IPS DF 6.9 (cell line): ENCODE measurements around the gene TREX2.

Source experiments
- DNase-seq: peaks from one replicate; pipeline ENCODE4 v3.0.0-alpha.2; 2013; ENCODE audit warnings: low read depth, low spot score
- H3K27ac ChIP-seq: one replicate; pipeline ENCODE4 v1.5.1; 2013; ENCODE audit warnings: low read length, control low read depth
- H3K27me3 ChIP-seq: 2 replicates; pipeline ENCODE4 v1.6.1; 2013; ENCODE audit warnings: mild to moderate bottlenecking, low read length; ENCODE audit not compliant: control insufficient read depth, insufficient read depth
- H3K36me3 ChIP-seq: 2 replicates; pipeline ENCODE4 v1.6.1; 2013; ENCODE audit warnings: low read length; ENCODE audit not compliant: control insufficient read depth, insufficient read depth
- H3K4me1 ChIP-seq: 2 replicates; pipeline ENCODE4 v1.6.1; 2013; ENCODE audit warnings: low read length; ENCODE audit not compliant: control insufficient read depth, insufficient read depth
- H3K4me3 ChIP-seq: 2 replicates; pipeline ENCODE4 v1.5.1; 2013; ENCODE audit warnings: mild to moderate bottlenecking, low read length
- H3K9me3 ChIP-seq: 2 replicates; pipeline ENCODE4 v1.6.1; 2013; ENCODE audit warnings: low read length, inconsistent platforms; ENCODE audit not compliant: control insufficient read depth, insufficient read depth
- WGBS: extraction: QIAGEN DNeasy Blood & Tissue Kit; methylation state at CpG from one replicate; pipeline ENCODE4 v1.1.7; 2013; ENCODE audit warnings: mixed read lengths, missing lambda C conversion rate; ENCODE audit not compliant: insufficient read length, insufficient coverage; 5-methylcytosine and 5-hydroxymethylcytosine counted together

The TREX2 gene

DNA sequence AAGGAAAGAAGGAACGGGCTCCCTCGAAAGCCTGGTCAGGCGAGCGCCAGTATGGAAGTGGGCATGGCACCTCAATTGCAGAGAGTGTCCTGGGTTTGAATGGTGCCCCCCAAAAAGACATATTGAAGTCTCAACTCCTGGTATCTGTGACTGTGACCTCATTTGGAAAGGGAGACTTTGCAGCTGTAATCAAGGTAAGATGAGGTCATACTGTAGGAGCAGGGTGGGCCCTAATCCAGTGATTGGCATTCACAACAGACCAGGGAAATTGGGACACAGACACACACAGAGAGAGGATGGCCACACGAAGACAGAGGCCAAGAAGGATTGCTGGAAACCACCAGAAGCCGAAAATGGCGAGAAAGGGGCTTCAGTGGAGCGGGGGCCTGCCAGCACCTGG lies 28.2 kb downstream of the TREX2 start:
- no peak for DNase-seq
- no peaks in the 10 kb centered on the region for H3K9me3 ChIP-seq
- H3K27ac ChIP-seq, result no peak overlapping the region
- H3K4me1 ChIP-seq, result no peaks in the 10 kb centered on the region
- H3K4me3 ChIP-seq, result no peak overlapping the region
- H3K27me3 ChIP-seq, result no peaks in the 10 kb centered on the region
- peaks cover 4% of the 10 kb centered on the region; the same call in 1 of the 2 replicates for H3K36me3 ChIP-seq
- WGBS, result no CpG with 5 or more reads among the region's 8 CpGs

DNA sequence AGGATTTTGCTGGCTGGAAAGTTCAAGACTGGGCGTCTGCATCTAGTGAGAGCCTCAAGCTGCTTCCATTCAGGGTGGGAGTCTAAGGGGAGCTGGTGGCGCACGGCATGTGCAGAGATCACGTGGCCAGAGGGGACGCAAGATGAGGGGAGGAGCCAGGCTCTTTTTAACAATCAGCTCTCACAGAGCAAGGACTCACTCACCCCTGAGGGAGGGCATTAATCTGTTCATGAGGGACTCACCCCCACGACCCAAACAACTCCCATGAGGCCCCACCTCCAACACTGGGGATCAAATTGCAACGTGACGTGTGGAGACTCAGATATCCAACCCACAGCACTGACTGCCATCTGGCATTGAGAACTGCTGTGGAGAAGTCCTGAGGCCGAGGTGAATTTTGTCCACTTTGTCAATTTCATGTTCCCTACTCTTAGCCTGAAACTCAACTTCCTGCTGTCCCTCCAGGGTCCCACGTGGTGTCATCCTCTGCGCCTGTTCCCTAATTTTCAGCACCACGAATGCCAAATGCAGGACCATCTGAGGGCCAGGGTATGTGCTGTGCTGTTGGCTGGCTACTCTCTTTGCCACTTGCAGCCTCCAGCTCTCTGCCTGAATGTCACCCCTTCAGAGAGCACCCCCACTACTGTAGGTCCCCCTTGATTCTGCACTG lies 28.9 kb downstream of the TREX2 start:
- Histone ChIP-seq H3K27me3 (peaks cover 4% of the 10 kb centered on the region), H3K4me1 (no peaks in the 10 kb centered on the region), H3K27ac (no peak overlapping the region), H3K9me3 (no peaks in the 10 kb centered on the region), H3K36me3 (peaks cover 4% of the 10 kb centered on the region; the same call in 1 of the 2 replicates), H3K4me3 (no peak overlapping the region)
- no peak for DNase-seq
- WGBS, result no CpG with 5 or more reads among the region's 12 CpGs

DNA sequence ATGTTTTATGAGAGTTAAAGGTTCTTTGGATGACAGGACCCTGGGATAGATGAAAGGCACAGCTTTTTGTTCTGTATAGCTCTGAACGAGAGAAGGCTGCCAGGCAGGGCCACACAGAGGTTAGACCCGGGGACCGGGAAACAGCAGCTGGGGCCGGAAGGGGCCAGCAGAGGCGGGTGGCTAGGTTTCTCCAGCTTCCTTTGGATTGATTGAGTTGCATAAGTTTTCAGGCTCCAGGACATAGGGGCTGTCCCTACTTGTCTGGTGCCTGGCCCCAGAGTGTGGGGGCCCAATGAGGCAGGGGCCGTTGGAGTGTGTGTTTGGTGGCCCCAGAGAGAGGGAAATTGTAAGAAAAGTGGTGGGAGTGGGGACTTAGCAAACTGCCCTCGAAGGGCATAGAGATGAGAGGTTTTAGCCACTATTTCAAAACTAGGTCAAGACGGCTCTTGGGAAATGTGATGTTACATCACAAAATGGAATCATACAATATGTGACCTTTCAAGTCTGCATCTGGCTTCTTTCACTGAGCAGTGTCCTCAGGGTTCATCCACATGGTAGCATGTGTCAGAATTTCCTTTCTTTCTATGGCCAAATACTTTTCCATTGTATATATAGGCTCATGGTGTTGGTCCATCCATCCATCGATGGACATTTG lies 30.9 kb downstream of the TREX2 start:
- no CpG with 5 or more reads among the region's 9 CpGs for WGBS
- Histone ChIP-seq H3K36me3 (no peaks in the 10 kb centered on the region), H3K27ac (no peak overlapping the region), H3K4me1 (no peaks in the 10 kb centered on the region), H3K9me3 (no peaks in the 10 kb centered on the region), H3K4me3 (no peak overlapping the region), H3K27me3 (peaks cover 5% of the 10 kb centered on the region)
- no peak for DNase-seq

- peaks cover 5% of the 10 kb centered on the region for H3K27me3 ChIP-seq
- no CpG with 5 or more reads among the region's 11 CpGs for WGBS
- H3K27ac ChIP-seq, result no peak overlapping the region
- H3K9me3 ChIP-seq, result no peaks in the 10 kb centered on the region
- no peaks in the 10 kb centered on the region for H3K4me1 ChIP-seq
- DNase-seq, result no peak
- H3K36me3 ChIP-seq, result no peaks in the 10 kb centered on the region
- H3K4me3 ChIP-seq, result no peak overlapping the region
Observed at GRCh38 chrX:153413731-153414130, 32.1 kb downstream of the TREX2 start.

DNA sequence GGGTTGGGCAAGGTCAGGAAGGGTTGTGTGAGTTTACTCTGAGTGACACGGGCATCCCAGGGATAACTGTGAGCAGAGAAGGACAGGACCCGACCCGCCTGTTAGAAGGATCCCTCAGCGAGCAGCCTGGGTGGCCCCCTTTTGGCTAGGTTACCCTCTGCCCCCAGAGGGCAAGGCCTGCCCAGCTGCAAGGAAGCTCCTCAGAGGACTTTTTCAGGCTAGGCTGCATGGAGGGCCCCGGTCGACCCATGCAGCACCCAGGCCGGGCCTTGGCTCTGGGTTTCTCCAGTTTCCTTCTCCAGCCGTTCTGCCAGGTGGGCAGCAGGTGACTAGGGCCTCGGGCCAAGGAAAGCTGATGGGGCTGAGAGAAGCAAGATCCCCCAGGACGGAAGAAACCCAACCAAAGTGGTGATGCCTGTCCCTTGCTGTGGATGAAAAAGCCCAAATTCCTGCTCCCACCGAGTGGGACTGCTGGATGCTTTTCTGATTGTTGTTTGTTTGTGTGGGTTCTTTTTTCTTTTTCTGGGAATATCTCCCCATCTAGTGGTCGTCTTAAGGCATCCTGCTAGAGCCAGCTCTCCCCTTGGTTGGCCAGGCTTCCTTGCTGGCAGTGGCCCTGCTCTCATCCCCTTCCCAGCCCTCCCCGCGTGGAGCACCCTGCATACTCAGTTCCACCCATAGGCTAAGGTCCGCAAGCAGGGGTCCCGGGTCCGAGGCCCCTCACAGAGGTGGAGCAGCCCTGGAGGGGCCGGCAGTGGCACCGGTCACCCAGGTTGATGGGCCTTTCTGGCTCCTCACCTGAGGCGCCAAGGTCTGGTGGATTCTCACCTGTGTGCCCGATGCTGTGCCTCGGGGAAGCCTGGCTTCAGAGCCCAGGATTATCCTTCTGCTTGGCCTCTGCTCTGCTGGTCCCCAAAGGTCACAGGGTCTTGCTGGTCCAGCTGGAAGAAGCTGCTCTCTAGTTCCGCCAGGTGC lies 32.8 kb downstream of the TREX2 start:
- H3K4me1 ChIP-seq, result no peaks in the 10 kb centered on the region
- no peak for DNase-seq
- H3K4me3 ChIP-seq, result no peak overlapping the region
- peaks cover 5% of the 10 kb centered on the region for H3K27me3 ChIP-seq
- H3K9me3 ChIP-seq, result no peaks in the 10 kb centered on the region
- no peaks in the 10 kb centered on the region for H3K36me3 ChIP-seq
- no CpG with 5 or more reads among the region's 23 CpGs for WGBS
- no peak overlapping the region for H3K27ac ChIP-seq

GRCh38 chrX:153411988-153412574 lies 33.8 kb downstream of the TREX2 start:
- Histone ChIP-seq H3K27ac (no peak overlapping the region), H3K36me3 (no peaks in the 10 kb centered on the region), H3K4me3 (no peak overlapping the region), H3K9me3 (no peaks in the 10 kb centered on the region), H3K4me1 (no peaks in the 10 kb centered on the region), H3K27me3 (peaks cover 5% of the 10 kb centered on the region)
- WGBS, result no CpG with 5 or more reads among the region's 17 CpGs
- no peak for DNase-seq

- no peak for DNase-seq
- H3K4me1 ChIP-seq, result no peaks in the 10 kb centered on the region
- no peaks in the 10 kb centered on the region for H3K36me3 ChIP-seq
- H3K9me3 ChIP-seq, result no peaks in the 10 kb centered on the region
- H3K27me3 ChIP-seq, result peaks cover 5% of the 10 kb centered on the region
- H3K4me3 ChIP-seq, result peak within 1 kb of the TSS; percentile 44; the same call in 1 of the 2 replicates
- WGBS, result no CpG with 5 or more reads among the region's 75 CpGs
- no peak within 1 kb of the TSS for H3K27ac ChIP-seq
Observed at GRCh38 chrX:153411255-153411987, 34.4 kb downstream of the TREX2 start, which contains the start of gene ZFP92. Gene ZFP92, plus strand, starts transcription at chrX:153411472. Its CDS starts 6,851 bp downstream, at chrX:153418323.

GRCh38 chrX:153410888-153411254 lies 35.0 kb downstream of the TREX2 start:
- Histone ChIP-seq H3K9me3 (no peaks in the 10 kb centered on the region), H3K27ac (no peak overlapping the region), H3K4me3 (peak overlapping the region; percentile 44; the same call in 1 of the 2 replicates), H3K4me1 (no peaks in the 10 kb centered on the region), H3K36me3 (no peaks in the 10 kb centered on the region), H3K27me3 (peaks cover 5% of the 10 kb centered on the region)
- DNase-seq, result no peak
- WGBS, result no CpG with 5 or more reads among the region's 12 CpGs

DNA sequence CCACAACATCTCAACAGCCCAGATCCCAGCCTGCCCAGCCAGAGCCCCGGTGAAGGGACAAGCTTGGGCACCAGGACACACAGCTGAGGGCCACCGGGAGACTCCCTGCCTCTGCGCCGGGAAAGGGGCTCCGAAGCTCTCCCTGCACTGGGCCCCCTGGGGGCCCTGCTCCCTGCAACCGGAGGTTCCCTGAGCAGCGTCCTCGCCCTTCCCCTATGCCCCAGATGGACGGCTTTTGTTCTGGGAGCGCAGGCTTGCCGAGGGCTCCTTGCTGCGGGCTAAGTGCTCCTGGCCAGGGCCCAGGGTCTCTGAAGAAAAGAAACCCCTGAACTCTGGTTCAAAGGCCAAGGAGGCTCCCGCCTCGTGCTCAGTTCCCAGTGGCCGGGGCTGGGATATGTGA lies 35.5 kb downstream of the TREX2 start:
- Histone ChIP-seq H3K4me3 (no peak overlapping the region), H3K27ac (no peak overlapping the region), H3K9me3 (no peaks in the 10 kb centered on the region), H3K4me1 (no peaks in the 10 kb centered on the region), H3K27me3 (peaks cover 5% of the 10 kb centered on the region), H3K36me3 (no peaks in the 10 kb centered on the region)
- no peak for DNase-seq
- WGBS, result no CpG with 5 or more reads among the region's 15 CpGs
